SK-N-SH (cell line): ENCODE data around the gene LINS1. TPM values are rescaled to one million over a fixed set of nuclear protein-coding genes. Genes with fewer than 3 reads are reported as not detected.
A peak's percentile ranks its signal among the peaks of the same experiment; 100 is the strongest.

Source experiments
- CTCF ChIA-PET: fragments of 300-600, 350-600 bp; formaldehyde crosslinking; extraction: SDS; loops from one replicate; lab custom pipeline; 2021; lab: Yijun Ruan, JAX
- POLR2A ChIA-PET: fragments of 350-600 bp; sonication (Branson Sonifier 250); formaldehyde crosslinking; extraction: SDS; loops from one replicate; lab custom pipeline; 2020; ENCODE audit warnings: antibody characterized with exemption, inconsistent platforms; lab: Yijun Ruan, JAX
- DNase-seq: peaks from one replicate; pipeline ENCODE4 v3.0.0; 2012
- H2AFZ ChIP-seq: fragments of 200-600 bp; sonication (generic); 2 replicates; pipeline ENCODE4 v1.8.1; 2016; ENCODE audit warnings: antibody characterized with exemption, mild to moderate bottlenecking, low read depth
- H3F3A ChIP-seq: fragments of 200-600 bp; sonication (generic); replicated peaks from 2 replicates; pipeline ENCODE3; 2016; ENCODE audit warnings: antibody characterized with exemption, mild to moderate bottlenecking; ENCODE audit not compliant: insufficient read depth
- H3K27ac ChIP-seq, 2 experiments: fragments of 200-500 bp in 1 of 2; fragments of 200-600 bp in 1 of 2; sonication (Bioruptor generic) in 1 of 2; sonication (generic), shearing (Covaris generic) in 1 of 2; 2 replicates each; pipeline versions ENCODE4 v1.5.1 to v1.6.1; 2014 to 2016; ENCODE audit warnings: low read depth in 2 of 2, inconsistent platforms in 1 of 2, low read length in 1 of 2, mild to moderate bottlenecking in 1 of 2, mixed read lengths in 1 of 2
- H3K27me3 ChIP-seq: fragments of 200-600 bp; sonication (generic), shearing (Covaris generic); 2 replicates; pipeline ENCODE4 v1.6.1; 2016; ENCODE audit warnings: mixed run types; ENCODE audit not compliant: insufficient read depth
- H3K36me3 ChIP-seq, 2 experiments: fragments of 200-500 bp in 1 of 2; fragments of 200-600 bp in 1 of 2; sonication (Bioruptor generic) in 1 of 2; sonication (generic) in 1 of 2; replicated peaks in 1 of 2; 2 replicates each; pipeline versions ENCODE3 to v1.5.1; 2014 to 2016; ENCODE audit warnings: low read length in 1 of 2, mild to moderate bottlenecking in 1 of 2; ENCODE audit not compliant: insufficient read depth in 2 of 2, control insufficient read depth in 1 of 2
- H3K4me1 ChIP-seq, 2 experiments: fragments of 200-500 bp in 1 of 2; fragments of 200-600 bp in 1 of 2; sonication (Bioruptor generic) in 1 of 2; sonication (generic), shearing (Covaris generic) in 1 of 2; 2 replicates each; pipeline versions ENCODE4 v1.5.1 to v1.6.1; 2014 to 2016; ENCODE audit warnings: low read depth in 1 of 2, low read length in 1 of 2, mixed run types in 1 of 2; ENCODE audit not compliant: insufficient read depth in 2 of 2, control insufficient read depth in 1 of 2
- H3K4me2 ChIP-seq: fragments of 200-600 bp; sonication (generic), shearing (Covaris generic); 2 replicates; pipeline ENCODE4 v1.6.1; 2017; ENCODE audit warnings: mixed run types
- H3K4me3 ChIP-seq, 2 experiments: fragments of 200-500 bp in 1 of 2; fragments of 200-600 bp in 1 of 2; sonication (Bioruptor generic) in 1 of 2; sonication (generic), shearing (Covaris generic) in 1 of 2; 2 replicates each; pipeline versions ENCODE4 v1.5.1 to v1.8.1; 2014 to 2016; ENCODE audit warnings: low read depth in 2 of 2, inconsistent platforms in 1 of 2, low read length in 1 of 2, mild to moderate bottlenecking in 1 of 2, mixed read lengths in 1 of 2, moderate library complexity in 1 of 2
- H3K79me2 ChIP-seq: fragments of 200-600 bp; sonication (generic); 2 replicates; pipeline ENCODE4 v1.8.1; 2017; ENCODE audit warnings: mild to moderate bottlenecking; ENCODE audit not compliant: insufficient read depth
- H3K9ac ChIP-seq: fragments of 200-600 bp; sonication (generic); 2 replicates; pipeline ENCODE4 v1.6.1; 2017; ENCODE audit warnings: mixed run types
- H3K9me2 ChIP-seq: fragments of 200-600 bp; sonication (generic); 2 replicates; pipeline ENCODE4 v1.6.1; 2017; ENCODE audit warnings: mixed run types
- H3K9me3 ChIP-seq: fragments of 200-600 bp; sonication (generic); 2 replicates; pipeline ENCODE4 v1.6.1; 2017; ENCODE audit warnings: mixed run types, mild to moderate bottlenecking, moderate library complexity
- H4K20me1 ChIP-seq: fragments of 200-600 bp; sonication (generic); 2 replicates; pipeline ENCODE4 v1.6.1; 2017; ENCODE audit warnings: mild to moderate bottlenecking, mixed run types; ENCODE audit not compliant: insufficient read depth
- CHD2 ChIP-seq: fragments of 150-350 bp; IDR thresholded peaks from 2 replicates; pipeline ENCODE4 v1.6.1; 2018; ENCODE audit warnings: low read length; ENCODE audit not compliant: partially characterized antibody
- FOSL2 ChIP-seq: IDR thresholded peaks from 2 replicates; pipeline ENCODE4 v1.4.0; 2012; ENCODE audit warnings: low read depth, mild to moderate bottlenecking, moderate library complexity, borderline replicate concordance
- POLR2AphosphoS5 ChIP-seq: IDR thresholded peaks from 2 replicates; pipeline ENCODE4 v1.6.1; 2012; ENCODE audit warnings: low read depth, low read length
- RAD21 ChIP-seq: IDR thresholded peaks from 2 replicates; pipeline ENCODE4 v1.6.1; 2012; ENCODE audit warnings: mild to moderate bottlenecking, low read length
- YY1 ChIP-seq: IDR thresholded peaks from 2 replicates; pipeline ENCODE4 v1.4.0; 2012; ENCODE audit warnings: low read depth, mild to moderate bottlenecking
- WGBS: methylation state at CpG from one replicate; pipeline ENCODE4 v1.1.6; 2017; ENCODE audit warnings: low lambda C conversion rate; 5-methylcytosine and 5-hydroxymethylcytosine counted together
- polyA plus RNA-seq, 3 experiments: library from polyadenylated mRNA; depleted of rRNA; stranded (reverse); fragments of >200 nt; gene quantifications; 2 replicates each; pipeline ENCODE4 v1.2.3, GENCODE V29; 2012
- TF ChIP-seq, protein P1 (sequence below): IDR thresholded peaks from 2 replicates; pipeline ENCODE4 v1.4.0; 2012; ENCODE audit warnings: low read depth, borderline replicate concordance
- TF ChIP-seq, protein P2 (sequence below): fragments of 200-600 bp; sonication (generic); IDR thresholded peaks from 2 replicates; pipeline ENCODE4 v1.6.1; 2017; ENCODE audit warnings: antibody characterized with exemption, mild to moderate bottlenecking, moderate library complexity

The LINS1 gene
- polyA plus RNA-seq, 1 of the 3 experiments (the other 2 are of a cell fraction): 5.0 TPM

DNA sequence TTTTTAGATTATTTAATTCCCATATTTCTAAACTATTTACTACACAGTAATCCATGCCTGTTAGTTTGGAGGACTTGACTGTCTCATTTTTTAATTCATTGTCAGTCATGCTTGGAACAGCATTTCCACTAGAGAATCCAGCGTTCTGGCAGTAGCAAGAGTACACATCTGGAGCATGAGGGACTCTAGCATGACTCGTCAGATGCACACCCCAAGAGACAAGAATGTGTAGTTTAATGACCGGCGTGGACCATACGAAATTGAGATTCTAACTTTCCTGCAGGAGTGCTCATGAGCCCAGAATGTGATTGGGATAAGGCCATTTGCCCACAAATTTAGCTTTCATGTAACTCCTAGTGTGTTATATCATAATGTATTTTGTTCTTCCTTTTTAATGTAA lies 49.3 kb upstream of the LINS1 start:
- Histone ChIP-seq H3K27ac (no peak overlapping the region), H2AFZ (no peak overlapping the region), H3F3A (no peaks in the 10 kb centered on the region), H3K9me2 (no peaks in the 10 kb centered on the region), H3K9me3 (no peaks in the 10 kb centered on the region), H3K27me3 (no peaks in the 10 kb centered on the region), H3K36me3 (peaks cover 0 to 20% of the 10 kb centered on the region in 2 experiments), H3K79me2 (peaks cover 7% of the 10 kb centered on the region; the same call in 1 of the 2 replicates), H3K4me3 (no peak overlapping the region), H4K20me1 (no peaks in the 10 kb centered on the region), H3K4me2 (no peak overlapping the region), H3K4me1 (no peaks in the 10 kb centered on the region), H3K9ac (no peak overlapping the region)
- TF ChIP-seq YY1: no peak
- TF ChIP-seq, protein P1, sequence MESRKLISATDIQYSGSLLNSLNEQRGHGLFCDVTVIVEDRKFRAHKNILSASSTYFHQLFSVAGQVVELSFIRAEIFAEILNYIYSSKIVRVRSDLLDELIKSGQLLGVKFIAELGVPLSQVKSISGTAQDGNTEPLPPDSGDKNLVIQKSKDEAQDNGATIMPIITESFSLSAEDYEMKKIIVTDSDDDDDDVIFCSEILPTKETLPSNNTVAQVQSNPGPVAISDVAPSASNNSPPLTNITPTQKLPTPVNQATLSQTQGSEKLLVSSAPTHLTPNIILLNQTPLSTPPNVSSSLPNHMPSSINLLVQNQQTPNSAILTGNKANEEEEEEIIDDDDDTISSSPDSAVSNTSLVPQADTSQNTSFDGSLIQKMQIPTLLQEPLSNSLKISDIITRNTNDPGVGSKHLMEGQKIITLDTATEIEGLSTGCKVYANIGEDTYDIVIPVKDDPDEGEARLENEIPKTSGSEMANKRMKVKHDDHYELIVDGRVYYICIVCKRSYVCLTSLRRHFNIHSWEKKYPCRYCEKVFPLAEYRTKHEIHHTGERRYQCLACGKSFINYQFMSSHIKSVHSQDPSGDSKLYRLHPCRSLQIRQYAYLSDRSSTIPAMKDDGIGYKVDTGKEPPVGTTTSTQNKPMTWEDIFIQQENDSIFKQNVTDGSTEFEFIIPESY: no peak
- no peak for DNase-seq
- CTCF ChIA-PET: interaction anchor here (0.9 to 4.2 kb wide), 7 partner anchors 8 to 357 kb away, joined by 3 to 14 read pairs (median 5); no protein-coding TSS in a partner anchor
- POLR2A ChIA-PET: no interaction called here
- WGBS: 96% methylated on average over 5 of the region's 5 CpGs

DNA sequence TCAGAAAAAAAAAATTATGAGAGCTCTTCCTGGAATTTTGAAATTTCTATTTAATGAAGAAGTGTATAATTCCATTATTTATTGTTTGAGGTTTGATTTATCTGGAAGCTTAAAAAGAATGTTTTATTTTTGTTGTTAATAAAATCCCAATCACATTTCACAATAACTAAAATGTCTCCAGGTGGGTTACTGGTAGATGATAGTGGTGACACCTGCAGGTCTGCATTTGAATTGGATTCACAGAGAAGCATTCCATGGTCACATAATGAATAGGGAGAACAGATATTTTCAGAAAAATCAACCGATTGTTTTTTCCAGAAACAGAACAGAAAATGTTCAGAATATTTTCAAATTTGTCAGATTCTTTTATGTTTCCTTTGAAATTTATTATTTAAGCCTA lies 48.7 kb upstream of the LINS1 start:
- DNase-seq: no peak
- no peaks in the 10 kb centered on the region for H3K4me1 ChIP-seq
- CTCF ChIA-PET: interaction anchor here (0.8 to 4.2 kb wide), 12 partner anchors 9 to 358 kb away, joined by 3 to 14 read pairs (median 4); no protein-coding TSS in a partner anchor
- peaks cover 12% of the 10 kb centered on the region; the same call in 1 of the 2 replicates for H3K79me2 ChIP-seq
- POLR2A ChIA-PET: no interaction called here
- no peak overlapping the region for H3K4me3 ChIP-seq
- no peak overlapping the region for H3K9ac ChIP-seq
- H3K9me3 ChIP-seq: no peaks in the 10 kb centered on the region
- H2AFZ ChIP-seq: no peak overlapping the region
- no peaks in the 10 kb centered on the region for H3F3A ChIP-seq
- no peaks in the 10 kb centered on the region for H3K27me3 ChIP-seq
- H3K36me3 ChIP-seq: peaks cover 0 to 20% of the 10 kb centered on the region in 2 experiments
- no peak overlapping the region for H3K27ac ChIP-seq
- TF ChIP-seq, protein P2, sequence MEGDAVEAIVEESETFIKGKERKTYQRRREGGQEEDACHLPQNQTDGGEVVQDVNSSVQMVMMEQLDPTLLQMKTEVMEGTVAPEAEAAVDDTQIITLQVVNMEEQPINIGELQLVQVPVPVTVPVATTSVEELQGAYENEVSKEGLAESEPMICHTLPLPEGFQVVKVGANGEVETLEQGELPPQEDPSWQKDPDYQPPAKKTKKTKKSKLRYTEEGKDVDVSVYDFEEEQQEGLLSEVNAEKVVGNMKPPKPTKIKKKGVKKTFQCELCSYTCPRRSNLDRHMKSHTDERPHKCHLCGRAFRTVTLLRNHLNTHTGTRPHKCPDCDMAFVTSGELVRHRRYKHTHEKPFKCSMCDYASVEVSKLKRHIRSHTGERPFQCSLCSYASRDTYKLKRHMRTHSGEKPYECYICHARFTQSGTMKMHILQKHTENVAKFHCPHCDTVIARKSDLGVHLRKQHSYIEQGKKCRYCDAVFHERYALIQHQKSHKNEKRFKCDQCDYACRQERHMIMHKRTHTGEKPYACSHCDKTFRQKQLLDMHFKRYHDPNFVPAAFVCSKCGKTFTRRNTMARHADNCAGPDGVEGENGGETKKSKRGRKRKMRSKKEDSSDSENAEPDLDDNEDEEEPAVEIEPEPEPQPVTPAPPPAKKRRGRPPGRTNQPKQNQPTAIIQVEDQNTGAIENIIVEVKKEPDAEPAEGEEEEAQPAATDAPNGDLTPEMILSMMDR: peak; percentile 27
- TF ChIP-seq FOSL2: no peak
- no peak for TF ChIP-seq POLR2AphosphoS5
- peak; percentile 17; the same call in 1 of the 2 replicates for TF ChIP-seq RAD21
- TF ChIP-seq CHD2: no peak
- H4K20me1 ChIP-seq: no peaks in the 10 kb centered on the region
- 87% methylated on average over 1 of the region's 1 CpG for WGBS
- H3K4me2 ChIP-seq: no peak overlapping the region
- no peaks in the 10 kb centered on the region for H3K9me2 ChIP-seq
